Uterus (tissue), 4 donors: ENCODE data around the gene MSI2. TPM values are rescaled to one million over a fixed set of nuclear protein-coding genes. Genes with fewer than 3 reads are reported as not detected.

ENCODE experiments used
- DNase-seq, 2 donors: peaks; one replicate each; pipeline ENCODE4 v3.0.0-alpha.2; 2019 to 2020
- H3K27ac ChIP-seq, 2 donors: fragments of 200-600 bp; sonication (generic); 1 replicate in 1 of 2; 2 replicates in 1 of 2; pipeline ENCODE4 v1.5.1; 2016 to 2018
- H3K27me3 ChIP-seq, 2 donors: fragments of 200-600 bp; sonication (generic); one replicate each; pipeline ENCODE4 v1.5.1; 2018 to 2019; ENCODE audit warnings: control low read depth in 1 of 2
- H3K36me3 ChIP-seq, 2 donors: fragments of 200-600 bp; sonication (generic); one replicate each; pipeline ENCODE4 v1.5.1; 2019; ENCODE audit warnings: control low read depth in 1 of 2
- H3K4me1 ChIP-seq, 2 donors: fragments of 200-600 bp; sonication (generic); one replicate each; pipeline ENCODE4 v1.5.1; 2018 to 2019; ENCODE audit warnings: control low read depth in 1 of 2
- H3K4me3 ChIP-seq, 2 donors: fragments of 200-600 bp; sonication (generic); 1 replicate in 1 of 2; 2 replicates in 1 of 2; pipeline ENCODE4 v1.5.1; 2018 to 2019; ENCODE audit warnings: mild to moderate bottlenecking in 1 of 2
- H3K9me3 ChIP-seq, 2 donors: fragments of 200-600 bp; sonication (generic); one replicate each; pipeline ENCODE4 v1.5.1; 2019; ENCODE audit warnings: control low read depth in 1 of 2
- POLR2A ChIP-seq, 2 donors: fragments of 450-650 bp; IDR thresholded peaks; one replicate each; pipeline ENCODE4 v1.6.1; 2016; ENCODE audit warnings: antibody characterized with exemption in 2 of 2, mild to moderate bottlenecking in 1 of 2, moderate library complexity in 1 of 2
- intact Hi-C: fragments of 100-400 bp; cut with DNase I; formaldehyde crosslinking; loops from one replicate; pipeline ENCODE4 v1.15.1; 2023; ENCODE audit warnings: low total_unique reads
- total RNA-seq, 4 donors: library from RNA; depleted of rRNA in 3 of 4; stranded (reverse); fragments of >200 nt in 3 of 4; gene quantifications; one replicate each; pipeline versions ENCODE4 v1.1.0 to v1.2.4, GENCODE V29; 2014 to 2023
- TF ChIP-seq, protein P1 (sequence below), 4 experiments: fragments of 200-600 bp in 2 of 4; fragments of 450-650 bp in 2 of 4; sonication (generic) in 2 of 4; IDR thresholded peaks; one replicate each; pipeline ENCODE4 v1.5.1; 2016 to 2019; ENCODE audit warnings: antibody characterized with exemption in 4 of 4, mild to moderate bottlenecking in 2 of 4, moderate library complexity in 1 of 4
- donor health status: DM: yes; HTN: yes; CAD: no.

Gene MSI2
- total RNA-seq, 4 donors from 2014 or later = 13.2 to 60.8 (median 44.5) TPM

DNA sequence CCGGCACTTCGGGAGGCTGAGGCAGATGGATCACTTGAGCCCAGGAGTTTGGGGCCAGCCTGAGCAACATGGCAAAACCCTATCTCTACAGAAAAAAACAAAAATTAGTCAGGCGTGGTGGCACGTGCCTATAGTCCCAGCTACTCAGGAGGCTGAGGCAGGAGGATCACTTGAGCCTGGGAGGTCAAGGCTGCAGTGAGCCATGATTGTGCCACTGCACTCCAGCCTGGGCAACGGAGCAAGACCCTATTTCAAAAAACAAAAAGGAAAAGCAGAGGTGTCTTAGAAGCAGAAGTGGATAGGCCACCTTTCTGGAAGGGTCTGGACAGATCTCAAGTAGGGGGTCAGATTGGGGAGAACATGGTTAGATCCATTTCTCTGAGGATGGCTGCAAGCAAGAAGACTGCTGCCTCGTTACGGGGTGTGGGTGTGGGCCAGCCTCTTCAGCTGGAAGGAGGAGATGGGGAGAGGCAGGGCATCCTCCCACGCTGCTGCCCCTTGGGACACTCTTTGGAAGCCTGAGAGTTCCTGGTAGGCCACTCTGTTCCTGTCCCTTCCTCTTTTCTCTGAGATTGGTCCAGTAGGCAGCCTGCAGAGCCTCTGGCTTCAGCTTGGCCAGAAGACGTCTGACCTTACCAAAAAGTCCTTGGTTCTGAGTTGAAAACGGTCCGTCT, 208.0 kb downstream of the MSI2 start:
- H3K4me3 ChIP-seq = no peak overlapping the region
- H3K9me3 ChIP-seq = no peaks in the 10 kb centered on the region
- no peaks in the 10 kb centered on the region for H3K4me1 ChIP-seq
- no peak for DNase-seq
- intact Hi-C loops = no loop called here
- H3K27ac ChIP-seq = no peak overlapping the region
- no peaks in the 10 kb centered on the region for H3K27me3 ChIP-seq
- no peak for TF ChIP-seq POLR2A (IDR thresholded peaks at IDR 0.05)
- TF ChIP-seq, protein P1, sequence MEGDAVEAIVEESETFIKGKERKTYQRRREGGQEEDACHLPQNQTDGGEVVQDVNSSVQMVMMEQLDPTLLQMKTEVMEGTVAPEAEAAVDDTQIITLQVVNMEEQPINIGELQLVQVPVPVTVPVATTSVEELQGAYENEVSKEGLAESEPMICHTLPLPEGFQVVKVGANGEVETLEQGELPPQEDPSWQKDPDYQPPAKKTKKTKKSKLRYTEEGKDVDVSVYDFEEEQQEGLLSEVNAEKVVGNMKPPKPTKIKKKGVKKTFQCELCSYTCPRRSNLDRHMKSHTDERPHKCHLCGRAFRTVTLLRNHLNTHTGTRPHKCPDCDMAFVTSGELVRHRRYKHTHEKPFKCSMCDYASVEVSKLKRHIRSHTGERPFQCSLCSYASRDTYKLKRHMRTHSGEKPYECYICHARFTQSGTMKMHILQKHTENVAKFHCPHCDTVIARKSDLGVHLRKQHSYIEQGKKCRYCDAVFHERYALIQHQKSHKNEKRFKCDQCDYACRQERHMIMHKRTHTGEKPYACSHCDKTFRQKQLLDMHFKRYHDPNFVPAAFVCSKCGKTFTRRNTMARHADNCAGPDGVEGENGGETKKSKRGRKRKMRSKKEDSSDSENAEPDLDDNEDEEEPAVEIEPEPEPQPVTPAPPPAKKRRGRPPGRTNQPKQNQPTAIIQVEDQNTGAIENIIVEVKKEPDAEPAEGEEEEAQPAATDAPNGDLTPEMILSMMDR (IDR thresholded peaks at IDR 0.05) = no peak
- no peaks in the 10 kb centered on the region for H3K36me3 ChIP-seq

DNA sequence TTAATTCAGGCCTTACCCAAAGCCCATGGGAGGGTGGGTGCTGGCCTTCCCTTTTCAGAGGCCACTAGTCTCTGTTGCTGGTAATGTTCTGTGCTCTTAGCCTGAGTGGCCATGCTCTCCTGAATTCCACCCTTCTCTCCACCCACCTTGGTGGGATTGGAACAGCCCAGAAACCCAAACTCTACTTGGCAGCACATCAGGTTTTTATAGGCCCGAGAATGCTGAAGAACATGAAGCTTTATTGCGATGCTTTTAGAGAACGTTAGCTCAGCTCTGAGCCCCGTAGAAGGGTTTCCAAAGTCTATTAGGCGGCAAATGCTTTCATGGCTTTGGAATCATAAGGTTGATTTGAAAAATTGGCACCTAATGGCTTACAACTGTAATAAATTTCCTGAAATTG, 209.3 kb downstream of the MSI2 start:
- no peaks in the 10 kb centered on the region for H3K4me1 ChIP-seq
- DNase-seq = no peak
- H3K27me3 ChIP-seq = no peaks in the 10 kb centered on the region
- TF ChIP-seq, protein P1 (IDR thresholded peaks at IDR 0.05) = no peak
- TF ChIP-seq POLR2A (IDR thresholded peaks at IDR 0.05) = no peak
- H3K27ac ChIP-seq = no peak overlapping the region
- no peak overlapping the region for H3K4me3 ChIP-seq
- H3K36me3 ChIP-seq = no peaks in the 10 kb centered on the region
- no peaks in the 10 kb centered on the region for H3K9me3 ChIP-seq
- intact Hi-C loops = no loop called here

DNA sequence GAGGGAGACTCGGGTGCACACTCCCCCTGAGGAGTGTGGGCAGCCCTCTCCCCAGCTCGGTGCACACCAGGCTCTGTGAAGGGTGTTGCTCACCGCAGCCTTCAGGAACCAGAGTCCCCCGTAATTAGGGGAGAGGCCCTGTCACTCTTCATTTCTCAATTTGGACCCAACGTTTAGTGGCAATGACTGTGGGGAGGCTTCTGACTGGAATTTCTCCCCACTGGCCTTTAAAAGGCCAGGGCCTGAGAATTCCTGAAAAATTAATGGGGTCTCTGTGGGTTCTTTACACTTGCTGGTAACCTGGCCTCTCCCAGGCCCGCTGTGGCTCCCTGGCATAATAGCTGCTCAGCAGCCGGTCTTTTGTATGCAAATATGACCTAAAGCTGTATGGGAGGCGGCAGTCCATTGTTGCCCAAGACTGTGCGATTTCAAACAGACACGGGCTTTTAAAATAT, 209.7 kb downstream of the MSI2 start:
- no peak for DNase-seq
- intact Hi-C loops = no loop called here
- H3K4me3 ChIP-seq = no peak overlapping the region
- no peaks in the 10 kb centered on the region for H3K27me3 ChIP-seq
- H3K27ac ChIP-seq = no peak overlapping the region
- H3K9me3 ChIP-seq = no peaks in the 10 kb centered on the region
- H3K36me3 ChIP-seq = no peaks in the 10 kb centered on the region
- no peaks in the 10 kb centered on the region for H3K4me1 ChIP-seq
- TF ChIP-seq, protein P1 (IDR thresholded peaks at IDR 0.05) = no peak
- TF ChIP-seq POLR2A (IDR thresholded peaks at IDR 0.05) = no peak

DNA sequence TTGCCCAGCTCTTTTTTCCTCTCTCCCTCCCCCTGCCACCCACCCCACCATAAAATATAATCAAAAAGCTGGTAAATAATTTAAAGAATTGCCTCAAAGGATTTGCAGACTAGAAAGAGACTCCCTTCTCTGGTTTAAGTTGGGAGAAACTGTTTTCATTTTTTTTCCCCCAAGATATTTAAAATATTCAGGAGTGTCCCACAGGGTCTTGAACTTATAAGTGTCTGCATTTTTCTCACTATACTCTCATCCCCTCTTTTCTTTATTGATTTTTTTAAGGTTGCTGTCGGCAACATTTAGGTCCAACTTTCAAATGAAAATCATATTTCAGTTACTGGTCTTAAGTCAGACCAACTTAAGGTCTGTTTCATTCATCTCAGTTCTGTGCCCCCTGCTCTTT, 210.2 kb downstream of the MSI2 start:
- DNase-seq = no peak
- H3K4me1 ChIP-seq = no peaks in the 10 kb centered on the region
- H3K9me3 ChIP-seq = no peaks in the 10 kb centered on the region
- no peak overlapping the region for H3K27ac ChIP-seq
- no peaks in the 10 kb centered on the region for H3K36me3 ChIP-seq
- no peak for TF ChIP-seq POLR2A (IDR thresholded peaks at IDR 0.05)
- TF ChIP-seq, protein P1 (IDR thresholded peaks at IDR 0.05) = no peak
- no peaks in the 10 kb centered on the region for H3K27me3 ChIP-seq
- intact Hi-C loops = no loop called here
- no peak overlapping the region for H3K4me3 ChIP-seq

DNA sequence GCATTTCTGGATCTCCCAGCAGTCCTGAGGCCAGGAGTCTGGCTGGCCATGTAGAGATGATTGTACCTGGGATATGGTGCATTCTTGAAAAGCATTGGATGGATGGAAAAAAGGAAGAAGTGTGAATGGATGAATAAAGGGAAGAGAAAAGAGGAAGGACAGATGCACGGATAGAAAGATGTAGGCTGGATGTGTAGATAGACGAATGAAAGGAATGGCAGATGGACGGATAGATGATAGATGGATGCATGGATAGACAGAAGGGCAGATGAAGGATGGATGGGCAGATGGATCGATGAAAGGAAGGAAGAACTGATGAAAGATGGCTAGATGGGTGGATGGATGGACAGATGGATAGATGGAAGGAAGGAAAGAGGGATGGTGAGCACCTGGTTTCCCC, 210.9 kb downstream of the MSI2 start:
- Histone ChIP-seq H3K9me3 (no peaks in the 10 kb centered on the region), H3K27ac (no peak overlapping the region), H3K4me1 (no peaks in the 10 kb centered on the region), H3K4me3 (no peak overlapping the region), H3K27me3 (no peaks in the 10 kb centered on the region), H3K36me3 (no peaks in the 10 kb centered on the region)
- no peak for DNase-seq
- intact Hi-C loops = no loop called here
- TF ChIP-seq, protein P1 (IDR thresholded peaks at IDR 0.05) = no peak
- no peak for TF ChIP-seq POLR2A (IDR thresholded peaks at IDR 0.05)
